ENCODE measurements around the gene C4orf36. TPM values are rescaled to one million over a fixed set of nuclear protein-coding genes. Genes with fewer than 3 reads are reported as not detected.
"Not testable (repeated sequence)": the region's sequence is repeated elsewhere in the genome, so short reads cannot be mapped to it uniquely, and the experiment has no call there.

The C4orf36 gene
- total and polyA plus RNA-seq, 2 donors, result 0.42 to 0.82 TPM

- WGBS, result 96% methylated on average over 4 of the region's 4 CpGs
- not testable (repeated sequence) for H3K9me3 ChIP-seq (ENCODE audit: control insufficient read depth in 2 of 2, insufficient read depth in 1 of 2, low read length in 1 of 2); H3K27me3 ChIP-seq (ENCODE audit: control insufficient read depth in 2 of 2, insufficient read depth in 1 of 2, low read length in 1 of 2); H3K27ac ChIP-seq (ENCODE audit: low read depth in 1 of 2, low read length in 1 of 2); H3K36me3 ChIP-seq (ENCODE audit: control insufficient read depth in 2 of 2, insufficient read depth in 2 of 2, low read length in 1 of 2); H3K4me3 ChIP-seq (ENCODE audit: low read length in 2 of 2); H3K4me1 ChIP-seq (ENCODE audit: control insufficient read depth in 2 of 2, insufficient read depth in 2 of 2, low read length in 2 of 2); DNase-seq (ENCODE audit: low read depth in 6 of 9, low spot score in 9 of 9)
These were observed 16.8 kb downstream of the C4orf36 start for GRCh38 chr4:86875436-86875835.

- Histone ChIP-seq H3K4me3 (ENCODE audit: low read length in 2 of 2) (no peak overlapping the region), H3K27me3 (ENCODE audit: control insufficient read depth in 2 of 2, insufficient read depth in 1 of 2, low read length in 1 of 2) (no peaks in the 10 kb centered on the region), H3K36me3 (ENCODE audit: control insufficient read depth in 2 of 2, insufficient read depth in 2 of 2, low read length in 1 of 2) (no peaks in the 10 kb centered on the region), H3K4me1 (ENCODE audit: control insufficient read depth in 2 of 2, insufficient read depth in 2 of 2, low read length in 2 of 2) (no peaks in the 10 kb centered on the region), H3K9me3 (ENCODE audit: control insufficient read depth in 2 of 2, insufficient read depth in 1 of 2, low read length in 1 of 2) (no peaks in the 10 kb centered on the region), H3K27ac (ENCODE audit: low read depth in 1 of 2, low read length in 1 of 2) (no peak overlapping the region)
- no peak for DNase-seq (ENCODE audit: low read depth in 6 of 9, low spot score in 9 of 9)
- WGBS, result 93% methylated on average over 4 of the region's 4 CpGs
These were observed 20.1 kb downstream of the C4orf36 start for GRCh38 chr4:86872135-86872534.

GRCh38 chr4:86870442-86871069 lies 21.7 kb downstream of the C4orf36 start:
- H3K36me3 ChIP-seq (ENCODE audit: control insufficient read depth in 2 of 2, insufficient read depth in 2 of 2, low read length in 1 of 2), result no peaks in the 10 kb centered on the region
- 53% methylated on average over 9 of the region's 9 CpGs for WGBS
- H3K4me1 ChIP-seq (ENCODE audit: control insufficient read depth in 2 of 2, insufficient read depth in 2 of 2, low read length in 2 of 2), result no peaks in the 10 kb centered on the region
- no peak for DNase-seq (ENCODE audit: low read depth in 6 of 9, low spot score in 9 of 9)
- H3K9me3 ChIP-seq (ENCODE audit: control insufficient read depth in 2 of 2, insufficient read depth in 1 of 2, low read length in 1 of 2), result no peaks in the 10 kb centered on the region
- H3K27me3 ChIP-seq (ENCODE audit: control insufficient read depth in 2 of 2, insufficient read depth in 1 of 2, low read length in 1 of 2), result no peaks in the 10 kb centered on the region
- H3K4me3 ChIP-seq (ENCODE audit: low read length in 2 of 2), result no peak overlapping the region
- H3K27ac ChIP-seq (ENCODE audit: low read depth in 1 of 2, low read length in 1 of 2), result no peak overlapping the region

- no peak for DNase-seq (ENCODE audit: low read depth in 6 of 9, low spot score in 9 of 9)
- Histone ChIP-seq H3K9me3 (ENCODE audit: control insufficient read depth in 2 of 2, insufficient read depth in 1 of 2, low read length in 1 of 2) (no peaks in the 10 kb centered on the region), H3K27ac (ENCODE audit: low read depth in 1 of 2, low read length in 1 of 2) (no peak overlapping the region), H3K4me3 (ENCODE audit: low read length in 2 of 2) (no peak overlapping the region), H3K36me3 (ENCODE audit: control insufficient read depth in 2 of 2, insufficient read depth in 2 of 2, low read length in 1 of 2) (no peaks in the 10 kb centered on the region), H3K4me1 (ENCODE audit: control insufficient read depth in 2 of 2, insufficient read depth in 2 of 2, low read length in 2 of 2) (no peaks in the 10 kb centered on the region), H3K27me3 (ENCODE audit: control insufficient read depth in 2 of 2, insufficient read depth in 1 of 2, low read length in 1 of 2) (no peaks in the 10 kb centered on the region)
- WGBS, result 98% methylated on average over 8 of the region's 8 CpGs
These were observed 34.7 kb downstream of the C4orf36 start for GRCh38 chr4:86857341-86858052.

- no peaks in the 10 kb centered on the region for H3K36me3 ChIP-seq (ENCODE audit: control insufficient read depth in 2 of 2, insufficient read depth in 2 of 2, low read length in 1 of 2)
- no peak overlapping the region for H3K4me3 ChIP-seq (ENCODE audit: low read length in 2 of 2)
- no peaks in the 10 kb centered on the region for H3K4me1 ChIP-seq (ENCODE audit: control insufficient read depth in 2 of 2, insufficient read depth in 2 of 2, low read length in 2 of 2)
- 99% methylated on average over 1 of the region's 1 CpG for WGBS
- no peaks in the 10 kb centered on the region for H3K9me3 ChIP-seq (ENCODE audit: control insufficient read depth in 2 of 2, insufficient read depth in 1 of 2, low read length in 1 of 2)
- no peak for DNase-seq (ENCODE audit: low read depth in 6 of 9, low spot score in 9 of 9)
- H3K27me3 ChIP-seq (ENCODE audit: control insufficient read depth in 2 of 2, insufficient read depth in 1 of 2, low read length in 1 of 2), result no peaks in the 10 kb centered on the region
- no peak overlapping the region for H3K27ac ChIP-seq (ENCODE audit: low read depth in 1 of 2, low read length in 1 of 2)
These were observed 35.3 kb downstream of the C4orf36 start for GRCh38 chr4:86856896-86857295.

GRCh38 chr4:86855572-86855971 lies 36.6 kb downstream of the C4orf36 start:
- Histone ChIP-seq H3K27ac (ENCODE audit: low read depth in 1 of 2, low read length in 1 of 2) (no peak overlapping the region), H3K27me3 (ENCODE audit: control insufficient read depth in 2 of 2, insufficient read depth in 1 of 2, low read length in 1 of 2) (no peaks in the 10 kb centered on the region), H3K36me3 (ENCODE audit: control insufficient read depth in 2 of 2, insufficient read depth in 2 of 2, low read length in 1 of 2) (no peaks in the 10 kb centered on the region), H3K4me1 (ENCODE audit: control insufficient read depth in 2 of 2, insufficient read depth in 2 of 2, low read length in 2 of 2) (no peaks in the 10 kb centered on the region), H3K4me3 (ENCODE audit: low read length in 2 of 2) (no peak overlapping the region), H3K9me3 (ENCODE audit: control insufficient read depth in 2 of 2, insufficient read depth in 1 of 2, low read length in 1 of 2) (no peaks in the 10 kb centered on the region)
- no peak for DNase-seq (ENCODE audit: low read depth in 6 of 9, low spot score in 9 of 9)
- WGBS, result 97% methylated on average over 2 of the region's 2 CpGs

- no peaks in the 10 kb centered on the region for H3K9me3 ChIP-seq (ENCODE audit: control insufficient read depth in 2 of 2, insufficient read depth in 1 of 2, low read length in 1 of 2)
- H3K27ac ChIP-seq (ENCODE audit: low read depth in 1 of 2, low read length in 1 of 2), result no peak overlapping the region
- no peaks in the 10 kb centered on the region for H3K4me1 ChIP-seq (ENCODE audit: control insufficient read depth in 2 of 2, insufficient read depth in 2 of 2, low read length in 2 of 2)
- no peaks in the 10 kb centered on the region for H3K27me3 ChIP-seq (ENCODE audit: control insufficient read depth in 2 of 2, insufficient read depth in 1 of 2, low read length in 1 of 2)
- H3K4me3 ChIP-seq (ENCODE audit: low read length in 2 of 2), result no peak overlapping the region
- H3K36me3 ChIP-seq (ENCODE audit: control insufficient read depth in 2 of 2, insufficient read depth in 2 of 2, low read length in 1 of 2), result no peaks in the 10 kb centered on the region
- 78% methylated on average over 5 of the region's 5 CpGs for WGBS
- DNase-seq (ENCODE audit: low read depth in 6 of 9, low spot score in 9 of 9), result no peak
These were observed 39.0 kb downstream of the C4orf36 start for GRCh38 chr4:86853209-86853608.

GRCh38 chr4:86848732-86849619 lies 43.2 kb downstream of the C4orf36 start, which contains the start of gene SLC10A6:
Gene SLC10A6 (minus strand): TSS chr4:86849384. CDS start chr4:86849115, 269 bp downstream.
- Histone ChIP-seq H3K4me1 (ENCODE audit: control insufficient read depth in 2 of 2, insufficient read depth in 2 of 2, low read length in 2 of 2) (no peaks in the 10 kb centered on the region), H3K27ac (ENCODE audit: low read depth in 1 of 2, low read length in 1 of 2) (no peak within 1 kb of the TSS), H3K27me3 (ENCODE audit: control insufficient read depth in 2 of 2, insufficient read depth in 1 of 2, low read length in 1 of 2) (no peaks in the 10 kb centered on the region), H3K36me3 (ENCODE audit: control insufficient read depth in 2 of 2, insufficient read depth in 2 of 2, low read length in 1 of 2) (no peaks in the 10 kb centered on the region), H3K4me3 (ENCODE audit: low read length in 2 of 2) (no peak within 1 kb of the TSS), H3K9me3 (ENCODE audit: control insufficient read depth in 2 of 2, insufficient read depth in 1 of 2, low read length in 1 of 2) (no peaks in the 10 kb centered on the region)
- no peak for DNase-seq (ENCODE audit: low read depth in 6 of 9, low spot score in 9 of 9)
- 95% methylated on average over 11 of the region's 11 CpGs for WGBS

- 78% methylated on average over 7 of the region's 7 CpGs for WGBS
- Histone ChIP-seq H3K27ac (ENCODE audit: low read depth in 1 of 2, low read length in 1 of 2) (no peak overlapping the region), H3K4me3 (ENCODE audit: low read length in 2 of 2) (no peak overlapping the region), H3K36me3 (ENCODE audit: control insufficient read depth in 2 of 2, insufficient read depth in 2 of 2, low read length in 1 of 2) (no peaks in the 10 kb centered on the region), H3K27me3 (ENCODE audit: control insufficient read depth in 2 of 2, insufficient read depth in 1 of 2, low read length in 1 of 2) (no peaks in the 10 kb centered on the region), H3K4me1 (ENCODE audit: control insufficient read depth in 2 of 2, insufficient read depth in 2 of 2, low read length in 2 of 2) (no peaks in the 10 kb centered on the region), H3K9me3 (ENCODE audit: control insufficient read depth in 2 of 2, insufficient read depth in 1 of 2, low read length in 1 of 2) (no peaks in the 10 kb centered on the region)
- no peak for DNase-seq (ENCODE audit: low read depth in 6 of 9, low spot score in 9 of 9)
These were observed 44.1 kb downstream of the C4orf36 start for GRCh38 chr4:86848136-86848535.
